GM12873 (cell line): ENCODE data around the gene CORO6.

Experiments used
- CTCF ChIP-seq: IDR thresholded peaks from 2 replicates; pipeline ENCODE4 v1.5.1; 2012; ENCODE audit warnings: low read depth, mild to moderate bottlenecking, moderate library complexity, low read length, control low read depth; ENCODE audit not compliant: insufficient read depth; ENCODE audit errors: missing control alignments

CORO6 gene

DNA sequence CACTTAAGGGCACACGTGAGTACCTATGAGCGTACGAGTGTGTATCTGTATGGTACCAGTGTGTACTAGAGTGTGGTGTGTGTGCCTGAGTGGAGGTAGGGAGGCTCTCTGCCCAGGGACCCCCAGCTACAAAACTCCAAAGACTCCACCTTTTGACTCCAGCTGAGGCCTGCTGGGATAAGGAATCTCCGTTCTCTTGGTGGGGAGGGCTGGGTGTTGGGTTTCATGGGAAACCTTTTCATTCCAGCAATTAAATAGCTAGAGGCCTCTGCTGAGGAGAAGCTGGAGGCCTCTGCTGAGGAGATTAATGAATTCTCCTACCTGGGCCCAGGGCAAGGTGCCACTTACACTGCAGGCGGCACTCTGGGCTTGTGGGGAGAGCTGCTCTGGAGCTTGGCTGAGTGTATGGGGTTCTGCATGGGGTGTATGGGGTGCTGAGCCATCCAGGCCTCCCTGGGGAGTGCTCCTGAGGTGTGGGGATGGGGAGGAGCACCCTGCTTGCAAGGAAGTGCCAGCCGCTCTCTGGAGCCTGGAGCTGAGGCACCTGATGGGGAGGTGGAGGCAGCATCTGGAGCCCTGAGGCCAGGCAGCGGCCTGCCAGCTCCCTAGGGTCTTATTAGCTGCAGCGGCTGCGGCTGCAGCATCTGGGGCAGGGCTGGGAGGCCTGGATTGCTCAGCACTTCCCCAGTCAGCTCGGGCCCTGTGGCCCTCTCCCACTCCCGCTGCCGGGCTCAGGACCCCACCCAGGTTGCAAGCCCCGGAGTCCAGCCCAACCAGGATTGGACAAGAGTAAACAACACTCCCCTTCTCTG, 25.1 kb downstream of the CORO6 start:
- TF ChIP-seq CTCF, result no peak

DNA sequence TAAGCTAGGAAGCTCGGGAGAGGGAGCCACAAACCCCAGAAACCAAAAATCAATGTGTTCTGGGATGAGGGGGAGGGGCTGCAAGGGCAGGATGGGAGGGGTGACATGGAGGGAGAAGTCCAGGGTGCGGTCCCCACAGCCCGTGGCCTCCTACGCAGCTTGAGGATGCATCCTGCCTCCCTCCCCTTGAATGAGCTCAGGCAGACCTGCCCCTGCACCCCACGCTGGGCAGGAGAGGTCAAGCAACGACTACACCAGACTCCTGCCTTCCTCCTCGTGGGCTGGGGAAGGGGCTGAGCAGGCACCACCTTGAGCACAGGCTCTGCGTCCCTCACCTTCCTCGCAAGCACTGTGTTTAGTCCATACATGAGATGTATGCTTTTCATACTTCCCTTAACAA, 25.9 kb downstream of the CORO6 start:
- TF ChIP-seq CTCF, result no peak

- no peak for TF ChIP-seq CTCF
Measured at GRCh38 chr17:29595943-29596774, 26.6 kb downstream of the CORO6 start.

DNA sequence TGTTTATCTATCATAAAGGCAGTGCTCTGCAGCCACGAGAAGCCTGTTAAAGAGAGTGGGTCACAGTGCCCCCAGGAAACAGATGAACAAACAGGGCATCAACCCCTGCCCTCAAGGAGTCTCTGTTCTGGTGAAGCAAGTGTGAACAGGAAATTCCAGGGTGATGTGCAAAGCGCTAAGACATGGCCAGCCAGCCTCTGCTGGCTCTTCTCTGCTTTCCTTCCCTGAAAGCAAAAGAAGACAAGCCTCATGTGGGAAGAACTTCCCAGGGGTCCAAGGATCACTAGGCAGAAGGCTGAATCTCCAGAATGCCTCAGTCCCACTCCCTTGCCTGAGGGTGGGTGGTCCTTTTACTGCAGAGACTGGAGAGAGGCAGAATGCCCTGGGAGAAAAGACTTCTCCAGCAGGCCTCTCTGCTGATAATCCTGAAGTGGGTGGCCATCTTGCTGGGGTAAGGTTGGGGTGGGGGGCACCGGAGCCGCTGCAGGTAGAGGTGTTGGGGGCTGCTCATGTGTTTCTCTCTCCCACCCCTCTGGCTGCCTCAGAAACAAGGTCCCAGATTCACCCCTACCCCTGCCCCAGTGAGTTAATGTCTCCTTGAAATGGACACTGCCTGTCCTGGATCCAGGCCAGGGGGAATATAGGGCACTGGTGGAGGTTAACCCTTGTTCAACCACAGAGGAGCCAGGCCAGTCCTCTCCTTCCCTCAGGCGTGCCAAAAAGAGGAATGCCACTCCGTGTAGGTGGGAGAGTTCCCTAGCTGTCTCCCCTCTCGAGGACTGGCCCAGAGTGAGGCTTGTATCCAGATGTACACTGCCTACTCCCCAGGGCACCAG, 27.4 kb downstream of the CORO6 start:
- TF ChIP-seq CTCF, result no peak

GRCh38 chr17:29594519-29595090, 28.1 kb downstream of the CORO6 start:
- TF ChIP-seq CTCF, result no peak

- TF ChIP-seq CTCF, result peak; percentile 30
Measured at GRCh38 chr17:29593591-29594518, 28.9 kb downstream of the CORO6 start.
